Astrocyte (in vitro differentiated cells and primary cell): ENCODE data around the gene CYTIP. TPM values are rescaled to one million over a fixed set of nuclear protein-coding genes. Genes with fewer than 3 reads are reported as not detected.
"Not testable (repeated sequence)": the region's sequence is repeated elsewhere in the genome, so short reads cannot be mapped to it uniquely, and the experiment has no call there.

Experiments used
- DNase-seq: peaks from one replicate; pipeline ENCODE4 v3.0.0-alpha.2; 2010; ENCODE audit warnings: low read depth
- FAIRE-seq: peaks from 2 replicates; lab custom pipeline; 2011; peaks lifted over from hg19 to GRCh38; lab: Jason Lieb, UNC
- H2AFZ ChIP-seq: 2 replicates; pipeline ENCODE4 v1.6.0; 2012; ENCODE audit warnings: low read depth, low read length, inconsistent platforms
- H3K27ac ChIP-seq: 2 replicates; pipeline ENCODE4 v1.5.1; 2011; ENCODE audit warnings: low read depth, low read length, inconsistent platforms
- H3K27me3 ChIP-seq: 2 replicates; pipeline ENCODE4 v1.6.0; 2011; ENCODE audit warnings: low read length, inconsistent platforms; ENCODE audit not compliant: insufficient read depth
- H3K36me3 ChIP-seq: 2 replicates; pipeline ENCODE4 v1.5.1; 2011; ENCODE audit warnings: low read length, inconsistent platforms; ENCODE audit not compliant: insufficient read depth
- H3K4me1 ChIP-seq: 2 replicates; pipeline ENCODE4 v1.5.1; 2011; ENCODE audit warnings: low read length, inconsistent platforms; ENCODE audit not compliant: insufficient read depth
- H3K4me2 ChIP-seq: 2 replicates; pipeline ENCODE4 v1.6.0; 2012; ENCODE audit warnings: low read length, inconsistent platforms
- H3K4me3 ChIP-seq: 2 replicates; pipeline ENCODE4 v1.5.1; 2011; ENCODE audit warnings: low read depth, mild to moderate bottlenecking, low read length, inconsistent platforms; ENCODE audit not compliant: insufficient read depth
- H3K79me2 ChIP-seq: 2 replicates; pipeline ENCODE4 v1.6.0; 2012; ENCODE audit warnings: mild to moderate bottlenecking, low read length, inconsistent platforms; ENCODE audit not compliant: insufficient read depth
- H3K9ac ChIP-seq: 2 replicates; pipeline ENCODE4 v1.6.0; 2012; ENCODE audit warnings: mild to moderate bottlenecking, low read length, inconsistent platforms
- H3K9me3 ChIP-seq: 2 replicates; pipeline ENCODE4 v1.5.1; 2012; ENCODE audit warnings: low read depth, mild to moderate bottlenecking, low read length, inconsistent platforms; ENCODE audit not compliant: insufficient read depth
- H4K20me1 ChIP-seq: 2 replicates; pipeline ENCODE4 v1.6.0; 2012; ENCODE audit warnings: low read length, inconsistent platforms; ENCODE audit not compliant: insufficient read depth
- H3K27ac Mint-ChIP-seq: one replicate; pipeline ENCODE4 v1.8.0; 2021; ENCODE audit warnings: mild to moderate bottlenecking, mixed read lengths; ENCODE audit not compliant: unreplicated experiment
- H3K27me3 Mint-ChIP-seq: one replicate; pipeline ENCODE4 v1.8.0; 2021; ENCODE audit warnings: low read depth, mixed read lengths; ENCODE audit not compliant: unreplicated experiment
- H3K36me3 Mint-ChIP-seq: one replicate; pipeline ENCODE4 v1.8.0; 2021; ENCODE audit warnings: low read depth, mixed read lengths; ENCODE audit not compliant: unreplicated experiment
- H3K4me1 Mint-ChIP-seq: one replicate; pipeline ENCODE4 v1.8.0; 2021; ENCODE audit warnings: low read depth, mixed read lengths; ENCODE audit not compliant: unreplicated experiment
- H3K4me3 Mint-ChIP-seq: one replicate; pipeline ENCODE4 v1.8.0; 2021; ENCODE audit warnings: mild to moderate bottlenecking, moderate library complexity, mixed read lengths; ENCODE audit not compliant: unreplicated experiment
- H3K9me3 Mint-ChIP-seq: one replicate; pipeline ENCODE4 v1.8.0; 2021; ENCODE audit warnings: mild to moderate bottlenecking, mixed read lengths; ENCODE audit not compliant: unreplicated experiment
- EZH2 ChIP-seq: IDR thresholded peaks from 2 replicates; pipeline ENCODE4 v1.6.1; 2012; ENCODE audit warnings: mild to moderate bottlenecking, low read length, inconsistent platforms; ENCODE audit not compliant: insufficient read depth
- total RNA-seq: library from RNA; stranded (reverse); gene quantifications from 2 replicates; pipeline ENCODE4 v1.2.1, GENCODE V29; 2021
- TF ChIP-seq, protein P1 (sequence below): IDR thresholded peaks from 2 replicates; pipeline ENCODE4 v1.5.1; 2011; ENCODE audit warnings: low read depth, mild to moderate bottlenecking, inconsistent platforms, low read length, moderate library complexity; ENCODE audit not compliant: insufficient read depth

The CYTIP gene
- total RNA-seq, 1 donor from 2014 or later = 0.16 TPM

DNA sequence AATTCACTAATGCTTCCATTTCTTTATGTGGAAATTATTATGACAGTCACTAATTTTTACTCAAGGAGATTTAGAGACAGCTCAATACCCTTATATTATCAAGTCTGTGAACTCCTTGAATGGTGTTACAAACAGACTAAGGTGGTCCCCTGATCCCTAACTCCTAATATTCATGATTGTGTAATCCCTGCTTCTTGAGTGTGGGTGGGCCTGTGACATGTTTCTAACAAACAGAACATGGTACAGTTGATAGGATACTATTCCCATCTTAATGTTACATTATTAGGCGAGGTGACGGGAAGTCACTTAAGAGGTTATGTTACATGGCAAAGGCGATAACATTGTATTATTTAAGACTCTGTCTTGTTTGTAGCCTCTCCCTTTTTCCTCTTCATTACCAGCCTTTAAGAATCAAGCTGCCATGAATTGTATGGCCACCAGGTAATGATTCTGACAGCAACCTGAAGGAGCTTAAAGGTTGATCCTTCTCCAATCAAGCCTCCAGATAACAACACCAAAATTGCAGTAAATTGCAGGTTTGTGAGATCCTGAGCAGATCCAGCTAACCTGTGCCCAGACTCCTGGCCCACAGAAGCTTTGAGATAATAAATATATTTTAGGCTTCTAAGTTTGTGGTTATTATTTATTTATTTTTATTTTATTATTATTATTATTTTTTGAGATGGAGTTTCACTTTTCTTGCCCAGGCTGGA is 32.1 kb downstream of the CYTIP start:
- Histone ChIP-seq H3K9me3 (no peaks in the 10 kb centered on the region), H3K27ac (no peak overlapping the region), H3K4me3 (no peak overlapping the region), H3K4me2 (no peak overlapping the region), H4K20me1 (no peaks in the 10 kb centered on the region), H3K79me2 (no peaks in the 10 kb centered on the region), H3K9ac (no peak overlapping the region), H2AFZ (no peak overlapping the region), H3K4me1 (no peaks in the 10 kb centered on the region), H3K36me3 (no peaks in the 10 kb centered on the region), H3K27me3 (no peaks in the 10 kb centered on the region)
- Mint-ChIP-seq H3K4me1 (no peaks in the 10 kb centered on the region), H3K4me3 (no peak overlapping the region), H3K27me3 (no peaks in the 10 kb centered on the region), H3K36me3 (no peaks in the 10 kb centered on the region), H3K27ac (no peak overlapping the region), H3K9me3 (no peaks in the 10 kb centered on the region)
- DNase-seq = no peak
- TF ChIP-seq, protein P1, sequence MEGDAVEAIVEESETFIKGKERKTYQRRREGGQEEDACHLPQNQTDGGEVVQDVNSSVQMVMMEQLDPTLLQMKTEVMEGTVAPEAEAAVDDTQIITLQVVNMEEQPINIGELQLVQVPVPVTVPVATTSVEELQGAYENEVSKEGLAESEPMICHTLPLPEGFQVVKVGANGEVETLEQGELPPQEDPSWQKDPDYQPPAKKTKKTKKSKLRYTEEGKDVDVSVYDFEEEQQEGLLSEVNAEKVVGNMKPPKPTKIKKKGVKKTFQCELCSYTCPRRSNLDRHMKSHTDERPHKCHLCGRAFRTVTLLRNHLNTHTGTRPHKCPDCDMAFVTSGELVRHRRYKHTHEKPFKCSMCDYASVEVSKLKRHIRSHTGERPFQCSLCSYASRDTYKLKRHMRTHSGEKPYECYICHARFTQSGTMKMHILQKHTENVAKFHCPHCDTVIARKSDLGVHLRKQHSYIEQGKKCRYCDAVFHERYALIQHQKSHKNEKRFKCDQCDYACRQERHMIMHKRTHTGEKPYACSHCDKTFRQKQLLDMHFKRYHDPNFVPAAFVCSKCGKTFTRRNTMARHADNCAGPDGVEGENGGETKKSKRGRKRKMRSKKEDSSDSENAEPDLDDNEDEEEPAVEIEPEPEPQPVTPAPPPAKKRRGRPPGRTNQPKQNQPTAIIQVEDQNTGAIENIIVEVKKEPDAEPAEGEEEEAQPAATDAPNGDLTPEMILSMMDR = no peak
- no peak for TF ChIP-seq EZH2
- no peak for FAIRE-seq

GRCh38 chr2:157405398-157405797 is 38.5 kb downstream of the CYTIP start:
- not testable (repeated sequence) for H3K4me1 Mint-ChIP-seq, H3K27ac Mint-ChIP-seq, H3K4me3 Mint-ChIP-seq, FAIRE-seq, H3K9ac ChIP-seq, H2AFZ ChIP-seq, H3K79me2 ChIP-seq, H3K9me3 ChIP-seq, DNase-seq, H3K36me3 ChIP-seq, H3K4me1 ChIP-seq, H3K4me3 ChIP-seq, H3K9me3 Mint-ChIP-seq, H3K36me3 Mint-ChIP-seq, H4K20me1 ChIP-seq, H3K27me3 ChIP-seq, H3K4me2 ChIP-seq, H3K27me3 Mint-ChIP-seq, H3K27ac ChIP-seq

GRCh38 chr2:157404363-157404762 is 39.5 kb downstream of the CYTIP start:
- Mint-ChIP-seq H3K9me3 (peaks cover 7% of the 10 kb centered on the region), H3K4me1 (no peaks in the 10 kb centered on the region), H3K27ac (no peak overlapping the region), H3K36me3 (no peaks in the 10 kb centered on the region), H3K27me3 (no peaks in the 10 kb centered on the region), H3K4me3 (no peak overlapping the region)
- no peak for FAIRE-seq
- Histone ChIP-seq H4K20me1 (no peaks in the 10 kb centered on the region), H3K4me1 (peaks cover 4% of the 10 kb centered on the region), H3K27ac (no peak overlapping the region), H3K79me2 (no peaks in the 10 kb centered on the region), H3K9me3 (no peaks in the 10 kb centered on the region), H3K4me3 (no peak overlapping the region), H3K36me3 (no peaks in the 10 kb centered on the region), H3K4me2 (no peak overlapping the region), H2AFZ (peak overlapping the region; percentile 63), H3K9ac (no peak overlapping the region), H3K27me3 (no peaks in the 10 kb centered on the region)
- peak; percentile 2 for DNase-seq
- TF ChIP-seq EZH2 = no peak
- TF ChIP-seq, protein P1 = no peak

DNA sequence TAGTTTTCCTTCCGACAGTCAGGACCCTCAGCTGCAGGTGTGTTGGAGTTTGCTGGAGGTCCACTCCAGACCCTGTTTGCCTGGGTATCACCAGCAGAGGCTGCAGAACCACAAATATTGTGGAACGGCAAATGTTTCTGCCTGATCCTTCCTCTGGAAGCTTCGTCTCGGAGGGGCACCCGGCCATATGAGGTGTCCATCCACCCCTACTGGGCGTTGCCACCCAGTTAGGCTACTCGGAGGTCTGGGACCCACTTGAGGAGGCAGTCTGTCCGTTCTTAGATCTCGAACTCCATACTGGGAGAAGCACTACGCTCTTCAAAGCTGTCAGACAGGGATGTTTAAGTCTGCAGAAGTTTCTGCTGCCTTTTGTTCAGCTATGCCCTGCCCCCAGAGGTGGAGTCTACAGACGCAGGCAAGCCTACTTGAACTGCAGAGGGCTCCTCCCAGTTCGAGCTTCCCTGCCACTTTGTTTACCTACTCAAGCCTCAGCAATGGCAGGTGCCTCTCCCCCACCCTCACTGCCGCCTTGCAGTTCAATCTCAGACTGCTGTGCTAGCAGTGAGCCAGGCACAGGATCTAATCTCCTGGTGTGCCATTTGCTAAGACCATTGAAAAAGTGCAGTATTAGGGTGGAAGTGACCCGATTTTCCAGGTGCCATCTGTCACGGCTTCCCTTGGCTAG is 40.9 kb downstream of the CYTIP start:
- H3K4me1 Mint-ChIP-seq, H3K9me3 Mint-ChIP-seq, H4K20me1 ChIP-seq, H3K79me2 ChIP-seq, H3K36me3 Mint-ChIP-seq, H3K27me3 ChIP-seq, H3K4me3 Mint-ChIP-seq, H3K27me3 Mint-ChIP-seq, H3K36me3 ChIP-seq, H3K9ac ChIP-seq, H3K4me2 ChIP-seq, H3K27ac ChIP-seq, DNase-seq, H3K4me3 ChIP-seq, H2AFZ ChIP-seq, H3K4me1 ChIP-seq, FAIRE-seq, H3K27ac Mint-ChIP-seq, H3K9me3 ChIP-seq: not testable (repeated sequence)
